Motor neuron (in vitro differentiated cells): ENCODE results near the gene CD4. TPM values are rescaled to one million over a fixed set of nuclear protein-coding genes. Genes with fewer than 3 reads are reported as not detected.

Experiments used
- ATAC-seq, 8 experiments: fragments of 200-7000 bp; cut with Tn5 transposase; replicated peaks in 6 of 8; 2 replicates each; pipeline ENCODE4 v1.8.0; 2021; ENCODE audit warnings: mild to moderate bottlenecking in 8 of 8, moderate library complexity in 8 of 8
- H3K27ac ChIP-seq, 2 donors: fragments of 250-450 bp; sonication (Bioruptor Pico); 2 replicates each; pipeline ENCODE4 v1.9.0; 2021; ENCODE audit warnings: antibody characterized with exemption in 2 of 2, mild to moderate bottlenecking in 2 of 2, moderate library complexity in 1 of 2
- H3K4me1 ChIP-seq, 2 donors: fragments of 250-450 bp; sonication (Bioruptor Pico); replicated peaks in 1 of 2; 2 replicates each; pipeline ENCODE4 v1.6.1; 2021; ENCODE audit warnings: antibody characterized with exemption in 2 of 2, mild to moderate bottlenecking in 2 of 2, moderate library complexity in 1 of 2
- H3K4me3 ChIP-seq, 5 donors: fragments of 250-450 bp; sonication (Bioruptor Pico); 2 replicates each; pipeline ENCODE4 v1.9.0; 2021; ENCODE audit warnings: antibody characterized with exemption in 5 of 5, mild to moderate bottlenecking in 5 of 5, moderate library complexity in 4 of 5
- whole genome bisulfite sequencing, 10 experiments: fragments of 450-650 bp; shearing (Covaris generic); methylation state at CpG; one replicate each; pipeline ENCODE4 v1.0.0; 2022; 5-methylcytosine and 5-hydroxymethylcytosine counted together
- in situ Hi-C, 9 experiments: fragments of 400-800 bp; cut with MboI; loops; one replicate each; pipeline ENCODE4 v1.15.0; 2021; ENCODE audit warnings: low sequenced_read_pairs in 9 of 9, low pct_unique_long_range_greater_than_20kb in 2 of 9; ENCODE audit not compliant: unreplicated experiment in 9 of 9
- total RNA-seq, 8 experiments: library from RNA; unstranded; fragments of 300-600 nt; gene quantifications; 2 replicates each; pipeline versions ENCODE4 v1.2.3 to v1.2.4, GENCODE V29; 2022

Gene CD4
- total RNA-seq, 8 experiments from 2014 or later, result 0.49 to 2.8 (median 1.1) TPM

GRCh38 chr12:6784761-6785160 lies 4.6 kb upstream of the CD4 start:
- no peak for ATAC-seq
- in situ Hi-C loops, result no loop called here
- 18 to 93% (median 80%) methylated on average over 1 to 5 of the region's 5 CpGs; no CpG with 5 or more reads in 3 of the 10 experiments for WGBS, 10 experiments
- Histone ChIP-seq H3K4me1 (peaks cover 10 to 11% of the 10 kb centered on the region in 2 donors), H3K27ac (no peak overlapping the region), H3K4me3 (no peak overlapping the region)

DNA sequence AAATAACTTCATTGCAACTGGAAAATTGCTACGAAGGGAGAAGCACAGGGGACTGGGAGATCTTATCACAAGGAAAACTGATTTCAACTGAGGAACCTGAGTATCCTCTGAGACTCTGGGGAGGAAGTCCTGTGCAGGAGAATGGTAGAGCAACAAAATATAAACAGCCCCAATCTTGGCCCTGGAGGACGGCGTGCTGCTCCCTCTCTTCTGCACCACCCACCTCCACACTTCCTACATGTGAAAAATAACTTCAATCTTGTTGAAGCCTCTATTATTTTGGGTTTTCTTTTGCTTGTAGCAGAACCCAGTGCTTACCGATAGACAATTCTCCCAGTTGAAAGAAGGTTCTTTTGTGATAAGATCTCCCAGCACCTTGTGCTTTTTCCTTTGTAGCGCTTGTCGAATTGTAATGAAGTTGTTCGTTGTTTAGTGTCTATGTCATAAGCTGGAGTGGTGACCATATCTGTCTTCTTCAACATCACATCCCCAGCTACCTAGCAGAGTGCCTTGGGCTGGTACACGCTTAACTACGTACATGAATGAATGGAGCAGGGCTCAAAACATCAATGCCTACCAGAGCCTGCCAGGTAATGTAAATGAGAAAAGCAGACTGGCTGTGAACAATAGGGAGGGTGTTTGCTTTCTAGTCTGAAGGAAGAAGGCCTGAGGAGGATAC lies 2.8 kb upstream of the CD4 start:
- ATAC-seq, result peak in 1 of 8 experiments; percentile 41
- 49 to 100% (median 82%) methylated on average over 1 to 9 of the region's 9 CpGs for WGBS, 10 experiments
- Histone ChIP-seq H3K27ac (no peak overlapping the region), H3K4me3 (no peak overlapping the region), H3K4me1 (peaks cover 7% of the 10 kb centered on the region in 2 donors)
- in situ Hi-C loops, result no loop called here

- WGBS, 10 experiments, result 97 to 100% (median 100%) methylated on average over 2 to 5 of the region's 5 CpGs; no CpG with 5 or more reads in 4 of the 10 experiments
- no peak overlapping the region for H3K4me3 ChIP-seq
- in situ Hi-C loops, result no loop called here
- peaks cover 10 to 11% of the 10 kb centered on the region in 2 donors for H3K4me1 ChIP-seq
- H3K27ac ChIP-seq, result no peak overlapping the region
- no peak for ATAC-seq
Measured at GRCh38 chr12:6787309-6787708, 2.0 kb upstream of the CD4 start.

GRCh38 chr12:6790496-6791150 lies 1.3 kb downstream of the CD4 start:
- in situ Hi-C loops, result no loop called here
- no peak overlapping the region for H3K27ac ChIP-seq
- no peak overlapping the region for H3K4me3 ChIP-seq
- WGBS, 10 experiments, result 65 to 100% (median 88%) methylated on average over 3 to 9 of the region's 12 CpGs; no CpG with 5 or more reads in 2 of the 10 experiments
- ATAC-seq, result no peak
- H3K4me1 ChIP-seq, result peaks cover 21 to 22% of the 10 kb centered on the region in 2 donors

DNA sequence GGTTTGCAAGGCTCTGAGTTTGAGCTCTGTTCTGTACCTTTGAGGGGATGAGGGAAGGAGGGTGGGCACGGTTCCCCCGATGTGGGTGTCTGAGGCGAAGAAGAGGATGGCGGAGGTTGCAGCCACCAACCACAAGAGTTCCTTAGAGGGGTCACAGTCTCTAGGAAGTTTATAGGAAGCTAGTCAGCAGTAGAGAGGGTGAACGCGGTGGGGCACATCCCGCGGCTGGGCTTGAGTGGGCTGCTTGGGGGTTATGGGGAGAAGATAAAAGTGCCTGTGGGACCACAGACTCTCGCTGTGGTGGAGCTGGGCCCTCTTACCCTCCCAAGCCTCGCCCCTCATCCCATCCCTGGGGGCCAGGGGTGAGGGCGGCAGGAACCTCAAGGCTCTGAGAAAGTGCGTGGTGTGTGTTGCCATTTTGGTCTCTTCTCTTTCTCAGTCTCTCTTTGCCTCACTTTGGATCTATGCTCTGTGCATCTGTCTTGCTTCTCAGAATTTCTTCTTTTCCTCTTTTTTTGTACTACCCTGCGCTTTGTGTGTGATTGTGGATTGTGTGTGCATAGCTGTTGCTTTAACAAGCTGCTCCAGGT lies 2.7 kb downstream of the CD4 start:
- in situ Hi-C loops, result no loop called here
- ATAC-seq, result peak in 2 of 8 experiments; percentile 5
- peaks cover 15 to 16% of the 10 kb centered on the region in 2 donors for H3K4me1 ChIP-seq
- H3K27ac ChIP-seq, result peak overlapping the region in 1 of 2 donors; percentile 66
- WGBS, 10 experiments, result 47 to 100% (median 83%) methylated on average over 1 to 11 of the region's 13 CpGs; no CpG with 5 or more reads in 2 of the 10 experiments
- no peak overlapping the region for H3K4me3 ChIP-seq

DNA sequence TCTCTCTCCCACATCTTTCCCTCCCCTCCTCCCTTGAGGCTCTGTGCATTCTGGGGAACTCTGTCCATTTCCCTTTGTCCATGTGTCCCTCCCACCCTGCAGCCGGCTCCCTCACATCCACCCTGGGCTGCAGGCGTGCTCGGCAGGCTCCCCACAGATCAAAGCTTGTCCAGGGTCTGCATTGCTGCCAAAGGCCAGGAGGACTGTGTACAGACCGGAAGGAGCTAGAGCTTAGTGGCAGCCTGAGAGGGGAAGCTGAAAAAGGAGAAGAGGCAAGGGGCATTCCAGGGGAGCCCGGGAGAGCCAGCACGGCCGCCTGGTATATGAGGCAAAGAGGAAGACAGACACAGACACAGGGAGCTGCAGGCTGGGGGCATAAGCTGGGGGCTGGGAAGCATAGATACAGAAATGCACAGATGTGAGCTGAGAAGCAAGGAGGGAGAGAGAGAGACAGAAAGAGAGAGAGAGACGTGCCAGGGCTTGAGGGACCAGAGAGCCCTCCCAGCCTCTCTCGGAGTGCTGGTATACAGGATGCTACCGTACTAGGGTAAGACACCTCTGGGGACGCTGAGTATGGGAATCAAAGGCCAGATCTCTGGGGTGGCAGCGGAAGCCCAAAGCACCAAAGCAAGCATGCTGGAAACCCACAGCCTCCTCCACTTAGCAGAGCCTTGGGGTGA lies 3.3 kb downstream of the CD4 start:
- ATAC-seq, result peak; percentile 18 to 90 (median 88)
- Histone ChIP-seq H3K4me1 (peaks cover 14% of the 10 kb centered on the region in 2 donors), H3K27ac (peak overlapping the region; percentile 47 to 66), H3K4me3 (no peak overlapping the region)
- in situ Hi-C loops, result no loop called here
- WGBS, 10 experiments, result 0 to 100% (median 7%) methylated on average over 1 to 4 of the region's 12 CpGs; no CpG with 5 or more reads in 2 of the 10 experiments

- in situ Hi-C loops, result no loop called here
- ATAC-seq, result no peak
- Histone ChIP-seq H3K4me3 (no peak overlapping the region), H3K4me1 (peaks cover 14% of the 10 kb centered on the region in 2 donors), H3K27ac (no peak overlapping the region)
- WGBS, 10 experiments, result 22 to 90% (median 83%) methylated on average over 1 to 2 of the region's 2 CpGs; no CpG with 5 or more reads in 1 of the 10 experiments
Measured at GRCh38 chr12:6795088-6795487, 5.8 kb downstream of the CD4 start.

GRCh38 chr12:6796576-6796975 lies 7.2 kb downstream of the CD4 start:
- no peak for ATAC-seq
- in situ Hi-C loops, result no loop called here
- Histone ChIP-seq H3K4me3 (no peak overlapping the region), H3K27ac (no peak overlapping the region), H3K4me1 (peaks cover 14% of the 10 kb centered on the region in 2 donors)
- WGBS, 10 experiments, result 40 to 100% (median 80%) methylated on average over 1 to 3 of the region's 4 CpGs; no CpG with 5 or more reads in 4 of the 10 experiments

GRCh38 chr12:6799147-6799546 lies 9.8 kb downstream of the CD4 start:
- 68 to 100% (median 87%) methylated on average over 1 to 5 of the region's 5 CpGs for WGBS, 10 experiments
- Histone ChIP-seq H3K4me3 (no peak overlapping the region), H3K27ac (no peak overlapping the region), H3K4me1 (no peaks in the 10 kb centered on the region)
- ATAC-seq, result no peak
- in situ Hi-C loops, result no loop called here

- Histone ChIP-seq H3K4me3 (no peak overlapping the region), H3K27ac (no peak overlapping the region), H3K4me1 (no peaks in the 10 kb centered on the region)
- WGBS, 10 experiments, result 0 to 80% (median 70%) methylated on average over 1 of the region's 1 CpG; no CpG with 5 or more reads in 5 of the 10 experiments
- in situ Hi-C loops, result no loop called here
- ATAC-seq, result no peak
Measured at GRCh38 chr12:6807170-6807569, 17.8 kb downstream of the CD4 start.

- no peaks in the 10 kb centered on the region for H3K4me1 ChIP-seq
- no peak overlapping the region for H3K27ac ChIP-seq
- WGBS, 10 experiments, result 14 to 100% (median 66%) methylated on average over 1 to 10 of the region's 10 CpGs; no CpG with 5 or more reads in 1 of the 10 experiments
- in situ Hi-C loops, result no loop called here
- H3K4me3 ChIP-seq, result no peak overlapping the region
- ATAC-seq, result no peak
Measured at GRCh38 chr12:6809056-6809455, 19.7 kb downstream of the CD4 start.

DNA sequence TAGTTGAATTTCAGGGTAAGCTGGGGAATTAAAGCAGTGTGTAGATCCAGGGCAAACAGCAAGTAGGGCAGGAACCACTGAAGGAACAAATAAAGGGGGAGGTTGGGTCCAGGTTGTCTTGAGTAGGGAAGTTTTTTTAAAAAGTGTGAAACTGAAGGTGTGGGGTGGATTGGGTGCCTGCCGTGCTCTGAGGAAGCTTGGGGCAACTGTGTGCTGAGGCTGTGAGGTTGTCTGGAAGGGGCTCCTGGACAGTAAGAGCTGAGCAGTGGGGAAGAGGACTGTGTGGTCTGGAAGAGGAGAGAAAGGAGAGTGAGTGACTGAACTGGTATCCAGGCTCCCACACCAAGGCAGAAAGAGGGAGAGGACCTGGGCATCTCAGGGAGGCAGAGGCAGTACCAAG lies 21.4 kb downstream of the CD4 start:
- Histone ChIP-seq H3K4me1 (no peaks in the 10 kb centered on the region), H3K4me3 (no peak overlapping the region), H3K27ac (no peak overlapping the region)
- in situ Hi-C loops, result no loop called here
- ATAC-seq, result no peak
- 20 to 100% (median 88%) methylated on average over 1 of the region's 1 CpG; no CpG with 5 or more reads in 5 of the 10 experiments for WGBS, 10 experiments

DNA sequence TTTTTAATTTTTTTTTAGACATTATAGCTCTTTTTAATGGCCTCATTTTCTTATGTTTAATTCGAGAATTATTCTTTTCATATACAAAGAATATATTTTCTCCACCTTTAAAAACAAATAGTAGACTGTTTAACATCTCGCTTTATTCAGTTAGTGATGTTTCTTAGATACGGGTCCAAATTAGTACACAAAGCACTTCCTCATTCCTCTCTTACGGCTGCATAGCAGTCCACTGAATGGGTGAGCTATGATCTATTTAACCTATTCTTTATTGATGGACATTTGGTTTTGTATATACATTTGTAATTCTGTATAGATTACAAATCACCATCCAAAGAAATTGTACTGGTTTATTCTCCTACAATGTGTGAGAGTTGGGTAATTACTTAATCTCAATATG lies 24.0 kb downstream of the CD4 start:
- in situ Hi-C loops, result no loop called here
- no peak overlapping the region for H3K27ac ChIP-seq
- WGBS, 10 experiments, result 20 to 89% (median 59%) methylated on average over 2 to 4 of the region's 4 CpGs; no CpG with 5 or more reads in 1 of the 10 experiments

More for the DNA sequence above, 24.0 kb downstream of the CD4 start:
- Histone ChIP-seq H3K4me1 (peaks cover 7% of the 10 kb centered on the region in 2 donors), H3K4me3 (no peak overlapping the region)
- no peak for ATAC-seq
